Measurements from ENCODE around the gene WWOX.

GRCh38 chr16:78838276-78838675 lies 738.8 kb downstream of the WWOX start:
- TF ChIP-seq YY1 (IDR thresholded peaks at IDR 0.05; ENCODE audit: insufficient read depth, insufficient read length) (no peak), ZNF274 (IDR thresholded peaks at IDR 0.05; ENCODE audit: low read depth, low read length) (no peak)

All from NT2/D1 (cell line).